Effector memory CD8-positive, alpha-beta T cell (primary cell): ENCODE results near the gene OCIAD1.

Experiments
- ATAC-seq: fragments of 150-1000 bp; cut with Tn5 transposase; replicated peaks from 2 replicates; pipeline ENCODE4 v1.10.0; 2021; ENCODE audit warnings: mild to moderate bottlenecking, moderate library complexity
- DNase-seq, 3 experiments: peaks; one replicate each; pipeline ENCODE4 v3.0.0; 2021
- H3K27ac Mint-ChIP-seq, 2 donors: one replicate each; pipeline ENCODE4 v1.8.0; 2022; ENCODE audit warnings: mild to moderate bottlenecking in 2 of 2, mixed read lengths in 2 of 2, moderate library complexity in 2 of 2
- H3K27me3 Mint-ChIP-seq, 2 donors: one replicate each; pipeline ENCODE4 v1.8.0; 2022; ENCODE audit warnings: mixed read lengths in 2 of 2
- H3K36me3 Mint-ChIP-seq: one replicate; pipeline ENCODE4 v1.8.0; 2022; ENCODE audit warnings: mild to moderate bottlenecking, moderate library complexity, mixed read lengths; ENCODE audit not compliant: insufficient read depth
- H3K4me1 Mint-ChIP-seq, 2 donors: one replicate each; pipeline ENCODE4 v1.8.0; 2022; ENCODE audit warnings: low read depth in 2 of 2, mixed read lengths in 2 of 2
- H3K4me3 Mint-ChIP-seq, 2 donors: one replicate each; pipeline ENCODE4 v1.8.0; 2022; ENCODE audit warnings: mild to moderate bottlenecking in 2 of 2, mixed read lengths in 2 of 2, moderate library complexity in 2 of 2
- H3K9me3 Mint-ChIP-seq, 2 donors: one replicate each; pipeline ENCODE4 v1.8.0; 2022; ENCODE audit warnings: mixed read lengths in 2 of 2
- total RNA-seq, 9 experiments: gene quantifications; one replicate each; lab custom pipeline; 2026; lab: John Stamatoyannopoulos, UW

Gene OCIAD1, protein sequence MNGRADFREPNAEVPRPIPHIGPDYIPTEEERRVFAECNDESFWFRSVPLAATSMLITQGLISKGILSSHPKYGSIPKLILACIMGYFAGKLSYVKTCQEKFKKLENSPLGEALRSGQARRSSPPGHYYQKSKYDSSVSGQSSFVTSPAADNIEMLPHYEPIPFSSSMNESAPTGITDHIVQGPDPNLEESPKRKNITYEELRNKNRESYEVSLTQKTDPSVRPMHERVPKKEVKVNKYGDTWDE
- total RNA-seq = 59.6 to 131 (median 116) reads per million in 9 experiments

DNA sequence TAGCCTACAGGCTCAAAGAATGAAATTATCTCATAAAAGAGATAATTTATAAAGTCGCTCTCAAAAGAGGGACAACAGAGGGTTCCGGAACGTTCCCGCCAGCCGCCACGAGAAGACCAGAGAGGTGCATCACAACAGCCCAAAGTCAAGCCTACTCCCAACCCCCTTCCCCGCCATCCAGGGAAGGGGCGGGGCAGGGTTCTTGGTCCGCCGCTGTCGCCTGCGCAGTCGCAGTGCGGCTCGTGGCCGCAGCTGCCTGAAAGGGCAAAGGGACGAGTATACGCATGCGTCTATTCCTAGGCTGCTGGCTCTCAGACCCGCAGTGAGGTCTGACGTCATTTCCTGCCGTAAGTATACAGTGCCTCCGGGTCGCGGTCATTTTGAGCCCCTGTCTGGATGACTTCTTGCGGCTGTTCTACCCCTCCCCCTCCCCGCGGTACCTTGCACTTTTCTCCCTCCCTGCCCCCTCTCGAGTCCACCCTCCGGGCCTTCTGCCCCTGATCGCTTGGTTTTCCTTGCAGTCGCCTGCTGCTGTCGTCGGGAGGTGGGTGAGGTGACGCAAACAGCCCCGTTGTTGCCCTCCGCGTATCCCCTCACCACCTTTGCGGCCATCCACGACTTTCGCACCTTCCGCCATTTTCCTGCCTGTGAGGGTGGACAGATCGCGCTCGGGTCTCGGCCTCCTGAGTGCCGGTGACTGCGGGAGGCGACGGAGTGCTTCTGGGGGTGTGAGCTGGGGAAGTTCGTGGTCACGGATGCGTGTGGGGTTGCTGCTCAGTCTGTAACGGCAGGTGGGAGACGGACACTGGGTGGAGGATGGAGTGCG lies at the start of gene OCIAD1:
TSS of gene OCIAD1 (plus strand) at position 383 of the 826 bp plus-strand sequence. CDS start 1,537 bp downstream, outside the sequence.
- H3K36me3 Mint-ChIP-seq = peaks cover 34% of the 10 kb centered on the region
- ATAC-seq = peak; percentile 94
- peak; percentile 86 to 93 (median 91) for DNase-seq
- no peaks in the 10 kb centered on the region for H3K9me3 Mint-ChIP-seq
- H3K4me1 Mint-ChIP-seq = peaks cover 6 to 22% of the 10 kb centered on the region in 2 donors
- H3K27ac Mint-ChIP-seq = peak within 1 kb of the TSS; percentile 98 to 99
- peaks cover 0 to 11% of the 10 kb centered on the region in 2 donors for H3K27me3 Mint-ChIP-seq
- peak within 1 kb of the TSS; percentile 95 for H3K4me3 Mint-ChIP-seq

DNA sequence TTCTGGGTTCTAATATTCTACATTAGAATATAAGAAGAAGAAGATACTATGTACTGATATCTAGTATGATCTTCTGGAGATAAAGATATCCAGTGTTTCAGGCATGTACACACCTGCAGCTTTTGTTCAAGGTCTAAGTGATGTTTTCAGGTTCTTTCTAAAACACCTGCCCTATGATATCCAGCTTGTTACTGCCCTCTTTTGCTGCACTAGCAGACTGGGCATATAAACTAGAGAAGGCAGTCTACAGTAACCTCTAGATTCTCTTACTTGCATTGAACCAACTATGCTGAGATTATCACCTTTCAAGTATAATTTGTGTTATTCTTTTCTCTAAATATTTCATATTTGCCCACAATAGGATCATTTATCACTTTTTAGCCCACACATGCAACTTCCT lies 48.9 kb upstream of the OCIAD1 start:
- H3K36me3 Mint-ChIP-seq = peaks cover 14% of the 10 kb centered on the region
- H3K4me1 Mint-ChIP-seq = peaks cover 13 to 26% of the 10 kb centered on the region in 2 donors
- no peak overlapping the region for H3K4me3 Mint-ChIP-seq
- H3K27ac Mint-ChIP-seq = no peak overlapping the region
- H3K27me3 Mint-ChIP-seq = no peaks in the 10 kb centered on the region
- no peaks in the 10 kb centered on the region for H3K9me3 Mint-ChIP-seq
- DNase-seq (no peak), ATAC-seq (no peak)

DNA sequence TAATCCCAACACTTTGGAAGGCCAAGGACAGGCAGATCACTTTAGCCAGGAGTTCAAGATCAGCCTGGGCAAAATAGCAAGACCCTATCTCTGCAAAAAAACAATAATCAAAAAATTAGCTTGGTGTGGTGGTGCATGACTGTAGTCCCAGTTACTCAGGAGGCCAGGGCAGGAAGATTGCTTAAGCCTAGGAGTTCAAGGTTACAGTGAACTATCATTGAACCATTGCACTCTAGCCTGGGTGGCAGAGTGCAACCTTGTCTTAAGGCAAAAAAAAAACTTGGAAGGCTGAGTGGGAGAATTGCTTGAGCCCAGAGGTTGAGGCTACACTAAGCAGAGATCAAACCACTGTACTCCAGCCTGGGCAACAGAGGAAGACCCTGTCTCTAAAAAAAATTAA lies 45.6 kb upstream of the OCIAD1 start:
- no peak for DNase-seq
- Mint-ChIP-seq H3K4me1 (peaks cover 3 to 6% of the 10 kb centered on the region in 2 donors), H3K27ac (no peak overlapping the region), H3K36me3 (peaks cover 2% of the 10 kb centered on the region), H3K4me3 (no peak overlapping the region), H3K27me3 (no peaks in the 10 kb centered on the region), H3K9me3 (no peaks in the 10 kb centered on the region)
- ATAC-seq = no peak

DNA sequence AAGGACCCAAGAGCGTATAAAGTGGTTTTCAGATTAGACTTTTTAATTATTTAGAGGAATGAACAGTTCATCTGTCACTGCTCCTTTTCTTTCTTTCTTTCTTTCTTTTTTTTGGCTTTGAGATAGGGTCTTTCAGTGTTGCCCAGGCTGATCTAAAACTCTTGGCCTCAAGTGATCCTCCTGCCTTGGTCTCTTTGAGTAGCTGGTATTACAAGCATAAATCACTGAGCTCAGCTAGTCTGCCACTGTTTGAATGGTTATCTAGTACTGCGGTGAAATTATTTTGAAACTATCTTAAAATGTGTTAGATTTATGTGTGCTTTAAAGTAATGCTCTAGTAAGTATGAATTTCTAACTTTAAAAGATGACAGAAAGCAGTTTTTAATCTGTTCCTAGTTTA lies 44.3 kb upstream of the OCIAD1 start:
- H3K9me3 Mint-ChIP-seq = no peaks in the 10 kb centered on the region
- H3K27ac Mint-ChIP-seq = no peak overlapping the region
- no peak overlapping the region for H3K4me3 Mint-ChIP-seq
- H3K4me1 Mint-ChIP-seq = no peaks in the 10 kb centered on the region
- ATAC-seq = no peak
- H3K36me3 Mint-ChIP-seq = no peaks in the 10 kb centered on the region
- no peaks in the 10 kb centered on the region for H3K27me3 Mint-ChIP-seq
- DNase-seq = no peak

DNA sequence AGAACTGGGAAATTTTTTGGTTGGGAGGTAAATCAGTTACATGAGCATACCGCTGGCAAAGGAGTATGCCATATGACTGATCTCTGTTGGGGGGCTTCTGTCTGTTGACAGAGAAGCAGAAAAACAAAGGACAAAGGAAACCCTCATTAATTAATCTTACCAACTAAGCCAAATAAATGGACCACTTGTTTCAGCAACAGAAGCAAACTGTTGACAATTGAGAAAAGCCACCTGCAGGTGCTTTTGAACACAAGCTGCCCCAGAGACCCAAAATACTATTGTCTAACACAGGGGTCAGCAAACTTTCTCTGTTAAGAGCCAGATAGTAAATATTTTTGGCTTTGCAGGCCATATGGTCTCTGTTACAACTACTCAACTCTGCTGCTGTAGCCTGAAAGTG lies 43.8 kb upstream of the OCIAD1 start:
- H3K4me1 Mint-ChIP-seq = no peaks in the 10 kb centered on the region

DNA sequence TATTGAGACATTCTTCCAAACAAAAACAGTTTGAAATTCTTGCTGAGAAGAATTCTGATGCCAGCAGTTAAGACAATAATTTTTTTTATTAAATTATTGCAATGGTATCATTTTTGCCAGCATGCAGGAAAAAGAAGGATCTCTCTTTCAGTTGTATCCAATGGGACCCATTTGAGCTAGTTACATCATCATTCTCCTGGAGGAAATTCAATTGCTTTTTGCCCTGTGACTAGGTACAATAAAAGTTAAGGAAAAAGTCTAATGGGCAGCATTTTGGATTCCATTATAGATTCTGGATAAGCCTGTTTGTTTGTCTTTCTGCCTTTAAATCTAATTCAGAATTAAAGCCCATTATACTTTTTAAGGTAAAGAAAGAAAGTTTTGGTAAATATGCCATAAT lies 40.3 kb upstream of the OCIAD1 start:
- H3K9me3 Mint-ChIP-seq = no peaks in the 10 kb centered on the region
- no peaks in the 10 kb centered on the region for H3K4me1 Mint-ChIP-seq
- H3K36me3 Mint-ChIP-seq = no peaks in the 10 kb centered on the region
- H3K4me3 Mint-ChIP-seq = no peak overlapping the region
- no peak for DNase-seq
- H3K27me3 Mint-ChIP-seq = no peaks in the 10 kb centered on the region
- ATAC-seq = no peak
- H3K27ac Mint-ChIP-seq = no peak overlapping the region

More for the DNA sequence above, 43.8 kb upstream of the OCIAD1 start:
- Mint-ChIP-seq H3K9me3 (no peaks in the 10 kb centered on the region), H3K27ac (no peak overlapping the region), H3K36me3 (no peaks in the 10 kb centered on the region), H3K4me3 (no peak overlapping the region), H3K27me3 (no peaks in the 10 kb centered on the region)
- DNase-seq = no peak
- ATAC-seq = no peak

DNA sequence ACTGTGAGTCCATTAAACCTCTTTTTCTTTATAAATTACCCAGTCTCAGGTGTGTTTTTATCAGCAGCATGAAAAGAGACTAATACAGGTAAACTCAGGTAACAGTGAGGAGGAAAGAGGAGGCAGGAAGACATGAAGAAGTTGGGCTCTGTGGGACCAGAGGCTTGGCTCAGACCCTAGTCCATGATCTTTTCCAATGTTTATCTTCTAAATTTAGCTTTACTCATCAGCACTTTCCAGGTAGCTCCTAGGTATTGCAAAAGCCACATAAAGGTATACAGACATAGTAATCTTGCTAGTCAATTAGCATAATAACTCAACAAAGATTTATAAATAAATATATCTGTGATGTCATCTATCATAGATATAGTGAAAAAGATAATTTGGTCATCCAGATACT lies 39.6 kb upstream of the OCIAD1 start:
- DNase-seq (no peak), ATAC-seq (no peak)
- no peak overlapping the region for H3K27ac Mint-ChIP-seq
- H3K4me1 Mint-ChIP-seq = no peaks in the 10 kb centered on the region
- no peaks in the 10 kb centered on the region for H3K36me3 Mint-ChIP-seq
- no peak overlapping the region for H3K4me3 Mint-ChIP-seq
- H3K9me3 Mint-ChIP-seq = no peaks in the 10 kb centered on the region
- H3K27me3 Mint-ChIP-seq = no peaks in the 10 kb centered on the region

DNA sequence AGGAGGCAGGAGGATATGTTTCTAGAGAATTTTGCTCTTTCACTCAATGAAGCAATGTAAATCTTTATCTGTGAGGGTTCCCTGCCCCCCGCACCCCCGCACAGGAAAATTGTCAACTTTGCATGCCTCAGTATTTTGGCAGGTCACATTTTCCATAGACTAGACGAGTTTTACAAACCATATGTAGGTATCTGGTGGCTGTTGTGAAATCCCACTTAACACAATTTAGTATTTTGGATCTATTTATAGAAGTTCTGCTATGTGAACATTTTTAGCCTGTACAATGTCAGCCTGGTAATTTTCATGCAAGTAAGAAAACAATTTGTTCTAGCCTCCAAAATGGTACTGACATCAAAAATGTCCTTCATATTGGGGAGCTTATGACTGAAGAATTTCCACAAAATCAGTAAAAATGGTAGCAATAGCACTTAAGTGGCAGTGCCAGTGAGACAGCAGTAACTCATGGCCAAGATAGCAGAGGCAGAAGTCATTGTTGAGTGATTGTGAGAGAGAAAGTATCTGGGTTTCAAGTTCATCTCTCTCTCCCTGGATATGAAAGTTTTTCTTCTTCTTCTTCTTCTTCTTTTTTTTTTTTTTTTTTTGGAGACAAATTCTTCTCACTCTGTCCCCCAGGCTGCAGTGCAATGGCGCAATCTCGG lies 38.4 kb upstream of the OCIAD1 start:
- Mint-ChIP-seq H3K27ac (no peak overlapping the region), H3K27me3 (no peaks in the 10 kb centered on the region), H3K36me3 (no peaks in the 10 kb centered on the region), H3K4me1 (no peaks in the 10 kb centered on the region), H3K4me3 (no peak overlapping the region), H3K9me3 (no peaks in the 10 kb centered on the region)
- DNase-seq (no peak), ATAC-seq (no peak)

DNA sequence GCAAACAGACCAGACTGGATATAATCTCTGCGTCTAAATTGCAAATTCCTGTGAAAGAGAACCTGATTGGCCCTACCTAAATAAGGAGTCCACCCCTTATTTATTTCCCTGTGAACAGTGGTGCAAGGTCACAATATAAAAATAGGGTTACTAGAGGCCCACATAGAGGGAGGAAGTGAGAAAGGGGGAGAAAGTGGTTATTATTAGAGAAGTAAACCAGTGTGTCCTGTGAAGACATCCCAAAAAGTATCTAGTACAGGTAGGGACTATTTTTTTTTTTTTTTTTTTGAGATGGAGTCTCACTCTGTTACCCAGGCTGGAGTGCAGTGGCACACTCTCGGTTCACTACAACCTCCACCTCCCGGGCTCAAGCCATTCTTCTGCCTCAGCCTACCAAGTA lies 35.8 kb upstream of the OCIAD1 start:
- peaks cover 6 to 11% of the 10 kb centered on the region in 2 donors for H3K27me3 Mint-ChIP-seq
- ATAC-seq = no peak
- H3K9me3 Mint-ChIP-seq = no peaks in the 10 kb centered on the region
- no peaks in the 10 kb centered on the region for H3K4me1 Mint-ChIP-seq
- no peaks in the 10 kb centered on the region for H3K36me3 Mint-ChIP-seq
- DNase-seq = no peak
- H3K27ac Mint-ChIP-seq = no peak overlapping the region
- no peak overlapping the region for H3K4me3 Mint-ChIP-seq

DNA sequence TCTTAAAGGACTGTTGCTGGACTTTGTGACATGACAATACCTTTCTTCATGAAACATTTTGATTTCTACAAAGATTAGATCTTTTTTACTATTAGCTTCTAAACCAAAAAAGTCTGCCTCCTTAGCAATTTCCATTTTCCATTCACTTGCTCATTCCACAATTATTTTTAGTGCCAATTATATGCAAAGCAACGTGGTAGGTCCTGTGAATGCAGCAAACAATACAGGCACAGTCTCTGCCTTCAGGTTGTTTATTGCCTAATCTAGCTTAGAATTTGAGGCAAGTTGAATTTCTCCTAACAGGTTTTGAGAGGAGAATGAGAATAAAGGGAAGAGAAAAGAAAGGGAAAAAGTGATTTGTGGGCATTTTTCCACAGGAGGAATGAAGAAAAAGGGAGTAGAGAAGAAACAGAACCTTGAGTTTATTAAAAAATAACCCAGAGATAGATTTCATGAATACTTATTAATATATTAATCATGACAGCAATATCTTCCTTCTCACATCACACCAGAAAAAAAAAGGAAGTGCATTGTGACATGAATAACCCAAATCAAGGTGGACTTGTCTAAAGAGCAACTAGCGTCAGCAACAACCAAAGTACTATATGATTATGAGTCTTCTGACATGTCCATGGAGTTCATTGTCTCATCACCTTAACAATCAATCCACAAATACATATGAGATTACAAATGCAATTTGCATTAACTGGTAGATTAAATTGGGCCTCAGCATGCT lies 34.5 kb upstream of the OCIAD1 start:
- ATAC-seq (no peak), DNase-seq (no peak)
- H3K4me1 Mint-ChIP-seq = no peaks in the 10 kb centered on the region
- no peaks in the 10 kb centered on the region for H3K36me3 Mint-ChIP-seq
- H3K27me3 Mint-ChIP-seq = peaks cover 6 to 11% of the 10 kb centered on the region in 2 donors
- no peaks in the 10 kb centered on the region for H3K9me3 Mint-ChIP-seq
- H3K4me3 Mint-ChIP-seq = no peak overlapping the region
- H3K27ac Mint-ChIP-seq = no peak overlapping the region

DNA sequence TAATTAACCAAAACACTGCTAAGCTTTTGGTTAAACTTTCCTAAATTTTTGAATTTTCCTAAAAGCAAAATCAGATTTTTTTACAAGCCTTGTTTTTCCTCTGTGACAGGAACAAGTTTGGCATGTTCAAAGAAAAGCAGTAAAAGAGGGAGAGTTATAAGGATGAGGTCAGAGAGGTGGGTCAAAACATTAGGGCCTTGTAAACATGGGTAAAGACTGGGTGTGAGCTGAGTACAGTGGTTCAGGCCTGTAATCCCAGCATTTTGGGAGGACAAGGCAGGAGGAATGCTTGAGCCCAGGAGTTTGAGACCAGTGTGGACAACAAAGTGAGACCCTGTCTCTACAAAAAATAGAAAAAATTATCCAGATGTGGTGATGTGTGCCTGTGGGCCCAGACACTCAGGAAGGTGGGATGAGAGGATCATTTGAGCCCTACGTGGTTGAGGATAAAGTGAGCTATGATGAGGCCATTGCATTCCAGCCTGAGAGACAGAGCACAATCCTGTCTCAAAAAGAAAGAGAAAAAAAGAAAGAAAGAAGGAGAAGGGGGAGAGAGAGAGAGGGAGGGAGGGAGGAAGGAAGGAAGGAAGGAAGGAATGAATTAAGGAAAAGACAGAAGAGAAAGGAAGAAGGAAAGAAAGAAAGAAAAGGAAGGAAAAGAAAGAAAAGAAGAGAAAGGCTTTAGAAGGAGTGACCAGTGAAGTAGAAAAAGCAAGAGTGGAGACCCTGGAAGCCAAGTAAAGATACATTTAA lies 33.8 kb upstream of the OCIAD1 start:
- Mint-ChIP-seq H3K4me3 (no peak overlapping the region), H3K27me3 (peaks cover 6 to 11% of the 10 kb centered on the region in 2 donors), H3K4me1 (no peaks in the 10 kb centered on the region), H3K27ac (no peak overlapping the region), H3K36me3 (no peaks in the 10 kb centered on the region), H3K9me3 (no peaks in the 10 kb centered on the region)
- no peak for DNase-seq
- ATAC-seq = no peak

DNA sequence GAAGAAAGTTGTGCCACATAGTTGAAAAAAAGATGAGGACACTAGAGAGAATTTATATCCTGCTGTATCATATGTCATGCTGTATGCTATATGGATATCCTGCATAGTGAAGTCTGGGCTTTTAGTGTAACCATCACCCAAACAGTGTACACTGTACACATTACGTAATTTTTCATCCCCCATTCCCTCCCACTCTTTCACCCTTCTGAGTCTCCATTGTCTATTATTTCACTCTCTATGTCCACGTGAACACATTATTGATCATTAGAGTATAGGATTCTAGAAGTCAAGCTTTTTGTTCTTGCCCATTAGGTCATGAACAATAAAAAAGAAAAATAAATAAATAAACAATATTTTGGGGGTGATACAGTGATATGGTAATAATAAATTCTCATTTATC lies 32.8 kb upstream of the OCIAD1 start:
- H3K4me1 Mint-ChIP-seq = no peaks in the 10 kb centered on the region
- H3K4me3 Mint-ChIP-seq = no peak overlapping the region
- DNase-seq (no peak), ATAC-seq (no peak)
- peaks cover 6 to 11% of the 10 kb centered on the region in 2 donors for H3K27me3 Mint-ChIP-seq
- H3K27ac Mint-ChIP-seq = no peak overlapping the region
- H3K9me3 Mint-ChIP-seq = no peaks in the 10 kb centered on the region
- no peaks in the 10 kb centered on the region for H3K36me3 Mint-ChIP-seq

DNA sequence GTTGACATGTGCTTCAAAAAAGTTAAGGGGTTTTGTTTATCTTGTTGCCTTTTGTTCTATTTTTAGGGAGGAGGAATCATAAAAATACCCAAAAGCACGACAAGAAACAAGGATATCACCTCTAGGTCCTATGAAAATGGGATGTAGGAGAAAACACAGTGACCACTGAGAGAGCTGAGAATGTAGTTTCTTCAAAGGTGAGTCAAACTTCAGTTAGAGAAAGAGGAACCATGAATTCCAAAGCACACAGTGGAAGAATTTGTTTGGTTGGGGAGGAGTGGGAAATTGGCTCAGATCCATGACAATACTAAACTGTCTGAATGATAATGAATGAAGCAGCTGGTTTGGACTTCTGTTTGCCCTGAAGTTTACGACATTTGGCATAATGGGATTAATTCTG lies 31.7 kb upstream of the OCIAD1 start:
- Mint-ChIP-seq H3K36me3 (no peaks in the 10 kb centered on the region), H3K9me3 (no peaks in the 10 kb centered on the region), H3K27ac (no peak overlapping the region), H3K27me3 (peaks cover 6 to 11% of the 10 kb centered on the region in 2 donors), H3K4me1 (no peaks in the 10 kb centered on the region), H3K4me3 (no peak overlapping the region)
- ATAC-seq (no peak), DNase-seq (no peak)
